CD4-positive, alpha-beta T cell treated with Interleukin-1 beta for 1 hour (primary cell): ENCODE data around the gene TTYH2.

Experiments
- DNase-seq, 2 donors: peaks; one replicate each; pipeline ENCODE4 v3.0.0-alpha.2; 2020 to 2022

Gene TTYH2

GRCh38 chr17:74216505-74216904 is 3.1 kb downstream of the TTYH2 start:
- no peak for DNase-seq

- DNase-seq, result no peak
These were observed 3.8 kb downstream of the TTYH2 start for GRCh38 chr17:74217037-74217730.

GRCh38 chr17:74217888-74218287 is 4.5 kb downstream of the TTYH2 start:
- no peak for DNase-seq

- no peak for DNase-seq
These were observed 5.1 kb downstream of the TTYH2 start for GRCh38 chr17:74218436-74218835.

DNA sequence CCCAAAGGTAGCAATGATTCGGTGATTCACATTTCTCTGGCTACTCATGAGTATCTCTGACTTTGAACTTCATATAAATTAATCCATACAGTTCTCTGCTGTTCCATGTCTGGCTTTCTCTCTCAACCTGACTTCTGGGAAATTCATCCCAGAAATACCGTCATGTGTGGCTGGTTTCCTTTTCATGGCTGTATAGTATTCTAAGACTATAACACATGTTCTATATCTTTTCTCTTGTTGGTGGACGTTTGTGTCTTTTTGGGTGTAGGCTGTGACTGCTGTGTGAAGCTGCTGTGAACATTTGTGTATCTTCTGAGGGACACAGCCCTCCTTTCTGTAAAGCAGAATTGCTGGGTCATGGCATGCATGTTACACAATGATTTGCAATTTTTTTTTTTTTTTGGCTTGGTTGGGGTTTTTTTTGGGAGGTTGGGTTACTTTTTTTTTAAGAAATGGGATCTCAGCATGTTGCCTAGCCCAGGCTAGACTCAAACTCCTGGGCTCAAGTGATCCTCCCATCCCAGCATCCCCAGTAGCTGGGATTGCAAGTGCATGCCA is 6.3 kb downstream of the TTYH2 start:
- DNase-seq, result no peak

- no peak for DNase-seq
These were observed 6.8 kb downstream of the TTYH2 start for GRCh38 chr17:74220219-74220618.

DNA sequence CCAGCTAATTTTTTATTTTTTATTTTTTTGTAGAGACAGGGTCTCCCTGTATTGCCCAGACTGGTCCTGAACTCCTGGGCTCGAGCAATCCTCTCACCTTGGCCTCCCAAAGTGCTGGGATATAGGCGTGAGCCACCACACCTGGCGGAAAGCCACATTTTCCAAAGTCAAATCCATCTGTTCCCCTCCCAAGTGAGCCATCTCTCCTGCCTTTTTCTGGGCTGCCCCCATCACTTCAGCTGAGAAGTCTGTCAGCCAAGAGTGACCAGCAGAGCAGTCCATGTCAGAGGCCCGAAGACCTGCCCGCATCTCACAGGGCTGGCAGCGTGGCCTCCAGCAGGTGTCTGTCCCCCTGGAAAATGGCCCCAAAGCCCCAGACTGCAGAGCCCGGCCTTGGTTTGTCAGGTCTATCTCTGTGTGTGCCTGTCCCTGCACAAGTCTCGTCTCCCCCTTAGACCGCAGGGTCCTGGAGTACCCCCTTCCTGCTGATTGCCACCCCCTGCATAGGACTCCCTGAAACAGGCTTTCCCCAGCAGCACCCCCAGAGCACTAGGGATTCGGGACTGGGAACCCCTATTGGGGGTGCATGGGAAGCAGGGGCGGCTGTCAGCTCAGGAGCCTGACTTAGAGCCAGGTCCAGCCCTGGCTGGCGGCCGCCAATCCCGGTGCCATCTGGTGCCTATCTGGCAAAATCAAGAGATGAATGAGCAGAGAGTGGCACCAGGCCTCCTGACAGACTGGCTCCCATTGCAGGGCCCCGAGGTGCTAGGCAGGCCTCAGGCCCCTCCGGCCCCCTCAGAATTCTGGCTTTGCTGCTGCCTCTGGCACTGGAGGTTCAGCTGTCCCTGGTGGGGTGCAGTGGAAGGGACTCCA is 7.8 kb downstream of the TTYH2 start:
- no peak for DNase-seq

DNA sequence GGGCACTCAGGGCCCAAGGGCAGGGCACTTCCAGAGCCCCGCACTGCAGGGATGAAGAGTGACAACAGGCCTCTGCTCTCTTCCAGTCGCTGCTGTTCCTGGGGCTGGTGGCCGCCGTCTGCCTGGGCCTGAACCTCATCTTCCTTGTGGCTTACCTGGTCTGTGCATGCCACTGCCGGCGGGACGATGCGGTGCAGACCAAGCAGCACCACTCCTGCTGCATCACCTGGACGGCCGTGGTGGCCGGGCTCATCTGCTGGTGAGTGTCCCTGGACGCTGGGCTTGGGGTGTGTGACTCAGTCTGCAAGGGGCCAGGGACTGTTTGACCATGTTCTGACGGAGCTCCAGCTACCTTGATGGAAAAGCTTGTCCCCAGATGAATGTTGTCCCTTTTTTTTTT is 9.0 kb downstream of the TTYH2 start:
- DNase-seq, result no peak

DNA sequence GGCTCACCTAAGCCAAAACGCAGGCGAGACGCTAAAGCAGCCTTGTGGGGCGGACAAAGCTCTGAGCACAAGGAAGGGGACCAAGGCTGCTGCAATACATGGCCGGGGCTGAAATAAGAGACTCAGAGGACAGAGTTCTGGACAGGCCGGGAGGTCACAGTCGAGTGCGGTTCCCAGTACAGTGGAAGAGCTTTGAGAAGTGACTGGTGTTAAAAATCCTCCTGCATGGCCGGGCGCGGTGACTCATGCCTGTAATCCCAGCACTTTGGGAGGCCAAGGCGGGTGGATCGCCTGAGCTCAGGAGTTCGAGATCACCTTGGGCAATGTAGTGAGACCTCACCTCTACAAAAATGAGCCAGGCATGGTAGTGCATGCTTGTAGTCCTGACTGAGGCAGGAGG is 10.5 kb downstream of the TTYH2 start:
- no peak for DNase-seq

DNA sequence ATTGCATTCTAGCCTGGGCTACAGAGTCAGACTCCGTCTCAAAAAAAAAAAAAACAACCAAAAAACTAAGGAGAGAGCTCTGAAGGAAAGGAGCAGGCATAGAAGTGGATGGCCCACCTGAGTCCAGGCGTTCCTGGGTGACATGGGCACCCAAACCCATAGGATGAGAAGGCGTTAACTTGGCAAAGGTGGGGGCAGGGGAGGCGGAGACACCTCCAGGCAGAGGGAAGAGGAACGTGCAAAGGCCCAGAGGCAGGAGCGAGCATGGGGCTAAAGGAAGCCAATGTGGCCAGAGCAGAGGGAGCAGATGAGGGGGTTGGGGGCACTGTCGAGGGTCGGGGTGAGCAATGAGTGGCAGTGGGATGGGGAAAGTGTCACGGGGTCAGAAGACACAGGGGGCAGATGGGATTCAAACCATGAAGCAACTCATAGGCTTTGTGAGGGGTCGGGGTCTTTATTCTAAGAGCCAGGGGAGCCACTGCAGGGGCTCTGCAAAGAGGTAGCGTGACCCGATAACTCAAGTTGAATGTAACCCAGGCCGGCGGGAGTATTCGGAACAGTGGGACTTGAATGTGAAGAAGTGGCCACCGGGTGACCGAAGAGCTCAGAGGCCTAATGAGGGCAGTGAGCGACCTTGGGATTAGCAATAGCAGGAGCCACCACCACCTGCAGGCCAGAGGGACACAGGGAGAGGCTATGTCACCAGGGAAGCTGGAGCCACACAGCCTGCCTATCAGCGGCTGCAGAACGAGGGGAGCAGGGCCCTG is 11.8 kb downstream of the TTYH2 start:
- no peak for DNase-seq

- DNase-seq, result no peak
These were observed 12.9 kb downstream of the TTYH2 start for GRCh38 chr17:74226252-74226651.

DNA sequence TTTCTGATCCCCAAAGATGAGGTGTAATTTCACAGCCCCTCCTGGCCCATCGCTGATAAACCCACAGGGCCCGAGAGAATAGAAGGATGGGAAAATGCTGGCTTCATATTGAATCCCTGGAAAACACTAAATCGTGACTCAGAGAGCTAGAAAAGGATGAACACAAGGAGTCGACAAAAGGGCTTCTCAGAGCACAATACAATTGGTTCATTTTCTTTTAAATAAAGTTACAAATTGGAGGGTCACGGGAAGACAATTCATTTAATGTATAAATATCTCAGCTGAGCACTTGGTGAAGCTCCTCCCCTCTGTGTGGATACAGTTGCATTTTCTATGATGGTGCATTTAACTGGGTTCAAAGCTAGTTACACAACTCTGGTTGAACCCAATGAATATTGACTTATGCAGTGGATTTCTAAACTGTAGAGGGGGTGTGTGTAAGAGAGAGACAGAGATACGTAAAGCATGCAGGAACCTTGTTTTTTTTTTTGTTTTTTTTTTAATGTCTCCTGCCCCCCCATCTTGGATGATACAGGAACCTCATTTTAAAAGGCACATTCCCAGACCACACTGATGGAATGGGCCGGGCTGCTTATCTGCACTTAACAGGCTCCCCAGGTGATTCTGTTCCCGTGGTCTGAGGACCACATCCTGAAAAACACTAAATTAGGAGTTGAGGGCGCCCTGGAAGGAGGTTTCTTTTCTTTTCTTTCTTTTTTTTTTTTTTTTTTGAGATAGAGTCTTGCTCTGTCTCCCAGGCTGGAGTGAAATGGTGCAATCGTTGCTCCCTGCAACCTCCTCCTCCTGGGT is 14.1 kb downstream of the TTYH2 start:
- no peak for DNase-seq

DNA sequence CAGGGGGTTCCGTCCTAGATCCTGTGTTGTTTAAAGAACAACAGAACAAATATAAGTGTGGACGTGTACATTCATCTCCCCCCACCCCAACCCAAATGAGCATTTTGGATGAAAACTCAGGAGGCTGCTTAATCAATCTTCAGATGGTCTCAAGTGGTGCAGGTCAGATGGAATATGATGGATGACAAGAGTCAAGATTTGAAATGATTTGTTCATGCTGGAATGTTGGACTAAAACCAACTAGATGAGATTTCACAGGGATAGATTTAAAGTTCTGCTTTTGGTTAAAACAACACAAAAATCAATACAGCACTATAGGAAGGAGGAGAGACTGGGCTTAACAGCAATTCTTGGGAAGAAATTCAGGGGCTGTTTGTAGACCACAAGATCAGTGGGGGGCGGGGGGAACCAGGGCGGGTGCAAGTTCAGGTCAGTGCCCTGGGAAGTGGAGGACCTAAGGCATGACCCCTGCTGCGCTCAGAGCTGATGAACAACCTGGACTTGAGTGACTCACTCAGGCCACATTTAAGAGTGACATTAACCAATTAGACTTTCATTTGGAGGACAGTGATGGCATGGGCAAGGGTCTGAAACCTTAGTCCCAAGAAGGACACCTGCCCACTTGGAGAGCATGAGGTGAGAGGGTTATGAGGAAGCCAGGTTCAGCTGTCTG is 15.1 kb downstream of the TTYH2 start:
- no peak for DNase-seq

- no peak for DNase-seq
These were observed 17.5 kb downstream of the TTYH2 start for GRCh38 chr17:74230896-74231295.

- no peak for DNase-seq
These were observed 18.8 kb downstream of the TTYH2 start for GRCh38 chr17:74231928-74232907.

GRCh38 chr17:74233937-74234336 is 20.6 kb downstream of the TTYH2 start:
- DNase-seq, result no peak

- no peak for DNase-seq
These were observed 21.1 kb downstream of the TTYH2 start for GRCh38 chr17:74234486-74234885.

DNA sequence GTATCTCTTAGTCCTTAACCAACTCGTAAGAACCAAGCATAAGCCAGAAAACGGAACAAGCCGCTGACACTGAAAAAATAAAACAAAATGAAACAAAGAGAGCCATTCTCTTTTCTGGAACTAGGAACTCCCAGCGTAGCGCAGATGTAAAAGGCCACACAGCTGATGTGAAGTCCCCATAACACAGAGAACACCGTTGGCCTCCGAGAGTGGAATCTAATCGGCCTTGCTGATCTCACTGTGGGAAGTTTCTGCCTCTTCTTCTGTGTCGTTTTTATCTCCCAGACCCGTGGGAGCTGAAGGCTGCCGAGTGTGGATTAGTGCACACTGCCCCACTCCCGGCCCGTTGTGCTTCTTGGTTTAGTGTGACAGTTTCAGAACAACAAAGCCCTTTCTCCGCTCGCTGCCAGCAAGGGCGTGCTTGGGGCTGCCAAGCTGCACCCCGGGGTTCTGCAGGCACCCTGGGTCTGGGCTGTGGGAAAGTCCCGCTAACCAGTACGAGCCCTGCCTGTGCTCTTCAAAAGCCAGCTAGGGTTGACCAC is 21.7 kb downstream of the TTYH2 start:
- no peak for DNase-seq

DNA sequence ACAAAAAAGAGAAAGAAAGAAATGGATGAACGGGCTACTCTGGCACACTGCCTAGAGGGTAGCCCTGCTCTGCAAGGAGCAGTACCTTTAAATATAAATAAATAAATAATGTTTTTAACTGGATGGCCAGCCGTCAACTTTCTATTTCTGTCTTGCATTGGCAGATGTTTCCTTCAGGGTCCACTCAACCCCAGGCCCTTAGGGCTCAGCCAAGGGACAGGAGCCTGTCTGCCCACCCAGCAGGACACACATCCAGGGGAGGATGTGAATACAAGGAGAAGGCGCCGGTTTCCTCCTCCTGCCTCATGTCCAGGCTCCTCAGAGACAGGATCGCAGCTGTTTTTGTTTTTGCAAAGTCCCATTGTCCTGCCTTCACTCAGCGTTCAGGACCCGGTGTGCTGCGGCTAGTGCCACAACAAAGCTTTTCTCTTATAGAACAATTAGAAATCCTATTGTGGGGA is 22.6 kb downstream of the TTYH2 start:
- DNase-seq, result no peak

DNA sequence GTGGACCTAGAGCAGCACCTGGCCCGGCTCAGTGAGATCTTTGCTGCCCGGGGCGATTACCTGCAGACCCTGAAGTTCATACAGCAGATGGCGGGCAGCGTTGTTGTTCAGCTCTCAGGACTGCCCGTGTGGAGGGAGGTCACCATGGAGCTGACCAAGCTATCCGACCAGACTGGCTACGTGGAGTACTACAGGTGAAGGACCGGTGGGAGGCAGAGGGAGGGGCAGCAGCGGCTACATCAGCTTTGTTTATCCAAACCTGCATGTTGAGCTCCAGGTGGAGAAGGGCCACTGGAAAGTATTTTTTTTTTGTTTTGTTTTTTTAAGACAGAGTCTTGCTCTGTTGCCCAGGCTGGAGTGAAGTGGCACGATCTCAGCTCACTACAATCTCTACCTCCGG is 23.9 kb downstream of the TTYH2 start:
- DNase-seq, result no peak
